HG03095 (cell line): Measurements from ENCODE around the gene ANKRD65.
"Not testable (repeated sequence)": the region's sequence is repeated elsewhere in the genome, so short reads cannot be mapped to it uniquely, and the experiment has no call there.

Experiments
- ATAC-seq: cut with Tn5 transposase; IDR thresholded peaks from one replicate; pipeline ENCODE4 v1.9.1; 2021; ENCODE audit warnings: moderate library complexity; ENCODE audit not compliant: unreplicated experiment

The ANKRD65 gene

GRCh38 chr1:1430992-1431844 lies 10.1 kb upstream of the ANKRD65 start:
- no peak for ATAC-seq

- ATAC-seq: no peak
These were observed 9.3 kb upstream of the ANKRD65 start for GRCh38 chr1:1430114-1430982.

DNA sequence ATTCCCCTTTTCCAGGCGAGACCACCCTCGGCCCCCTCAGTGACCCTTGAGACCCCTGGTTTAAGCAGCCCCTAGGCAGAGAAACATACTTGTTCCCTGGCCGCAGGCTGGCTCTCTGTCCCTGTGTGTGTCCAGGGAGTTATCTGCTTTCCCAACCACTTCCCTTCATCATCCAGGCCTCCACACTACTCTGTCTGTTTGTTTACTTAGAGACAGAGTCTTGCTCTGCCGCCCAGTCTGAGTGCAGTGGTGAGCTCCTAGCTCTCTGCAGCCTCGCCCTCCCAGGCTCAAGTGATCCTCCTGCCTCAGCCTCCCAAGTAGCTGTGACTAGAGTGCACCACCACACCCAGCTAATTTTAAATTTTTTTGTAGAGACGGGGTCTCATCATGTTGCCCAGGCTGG lies 8.6 kb upstream of the ANKRD65 start:
- no peak for ATAC-seq

DNA sequence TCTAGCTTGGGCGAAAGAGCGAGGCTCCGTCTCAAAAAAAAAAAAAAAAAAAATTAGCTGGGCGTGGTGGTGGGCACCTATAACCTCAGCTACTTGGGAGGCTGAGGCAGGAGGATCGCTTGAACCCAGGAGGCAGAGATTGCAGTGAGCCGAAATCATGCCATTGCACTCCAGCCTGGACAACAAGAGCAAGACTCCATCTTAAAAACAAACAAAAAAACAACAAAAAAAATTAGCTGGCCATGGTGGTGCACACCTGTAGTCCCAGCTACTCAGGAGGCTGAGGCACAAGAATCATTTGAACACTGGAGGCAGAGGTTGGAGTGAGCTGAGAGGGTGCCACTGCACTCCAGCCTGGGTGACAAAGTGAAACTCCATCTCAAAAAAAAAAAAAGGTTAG lies 7.9 kb upstream of the ANKRD65 start:
- ATAC-seq: not testable (repeated sequence)

DNA sequence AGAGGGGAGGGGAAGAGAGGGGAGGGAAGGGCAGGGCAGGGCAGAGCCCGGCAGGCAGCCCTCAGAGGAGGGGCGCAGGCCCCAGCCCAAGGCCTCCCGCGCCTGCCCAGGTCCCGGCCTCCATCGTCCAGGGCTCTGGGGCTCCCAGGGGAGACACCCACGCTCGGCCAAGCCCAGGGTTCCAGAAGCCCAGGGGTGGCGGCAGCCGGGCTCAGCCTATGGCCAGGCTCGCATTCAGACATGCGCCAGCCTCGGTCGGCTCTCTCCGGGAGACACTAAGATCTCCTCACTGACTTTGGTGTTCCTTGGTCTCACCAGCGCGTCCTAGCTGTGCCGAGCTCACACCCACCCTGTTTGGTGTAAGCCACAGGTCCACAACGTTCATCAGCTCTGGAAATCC lies 7.1 kb upstream of the ANKRD65 start:
- no peak for ATAC-seq

- no peak for ATAC-seq
These were observed 6.7 kb upstream of the ANKRD65 start for GRCh38 chr1:1427820-1428148.

DNA sequence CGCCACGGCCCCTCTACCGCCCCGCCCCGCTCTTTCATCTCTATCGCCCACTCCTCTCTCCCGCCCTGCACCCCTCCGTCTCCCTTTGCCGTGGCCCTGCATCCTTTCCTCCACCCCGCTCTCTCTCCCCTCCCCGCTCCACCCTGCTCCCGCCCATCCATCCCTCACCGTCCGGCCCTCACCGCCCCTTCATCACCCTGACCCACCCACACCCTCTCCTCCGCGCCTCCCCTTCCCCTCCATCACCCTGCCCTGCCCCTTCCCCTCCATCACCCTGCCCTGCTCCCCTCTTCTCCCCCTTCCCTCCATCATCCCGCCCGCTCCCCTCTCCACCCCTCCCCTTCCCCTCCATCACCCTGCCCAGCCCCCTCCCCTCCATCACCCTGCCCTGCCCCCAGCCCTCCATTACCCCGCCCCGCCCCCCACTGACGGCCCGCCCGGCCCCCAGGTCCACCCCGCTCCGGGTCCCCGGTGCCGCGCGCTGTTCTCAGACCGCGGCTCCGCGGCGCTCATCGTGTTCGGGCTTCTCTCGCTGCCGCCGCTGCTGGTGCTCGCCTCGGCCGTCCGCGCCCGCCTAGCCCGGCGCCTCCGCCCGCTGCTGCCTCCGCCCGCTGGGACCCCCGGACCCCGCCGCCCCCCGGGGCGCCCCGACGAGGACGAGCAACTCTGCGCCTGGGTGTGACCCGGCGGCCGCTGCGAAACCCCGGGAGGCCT lies 6.2 kb upstream of the ANKRD65 start:
- no peak for ATAC-seq

- ATAC-seq: no peak
These were observed 5.5 kb upstream of the ANKRD65 start for GRCh38 chr1:1426496-1427105.

GRCh38 chr1:1425753-1426495 lies 4.8 kb upstream of the ANKRD65 start:
- no peak for ATAC-seq

DNA sequence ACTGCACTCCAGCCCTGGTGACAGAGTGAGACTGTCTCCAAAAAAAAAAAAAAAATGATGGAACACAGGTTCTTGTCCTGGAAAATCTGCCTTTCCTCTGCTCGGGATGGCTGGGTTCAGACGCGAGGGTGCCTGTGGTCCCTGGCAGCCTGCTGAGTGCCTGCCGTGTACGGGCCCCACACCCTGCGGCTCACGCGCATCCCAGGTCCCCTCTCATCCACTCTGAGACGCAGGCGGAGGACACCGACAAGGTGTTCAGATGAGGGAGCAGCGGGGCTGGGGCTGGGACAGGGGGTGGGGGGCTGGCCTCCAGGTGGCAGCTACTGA lies 4.3 kb upstream of the ANKRD65 start:
- ATAC-seq: no peak

DNA sequence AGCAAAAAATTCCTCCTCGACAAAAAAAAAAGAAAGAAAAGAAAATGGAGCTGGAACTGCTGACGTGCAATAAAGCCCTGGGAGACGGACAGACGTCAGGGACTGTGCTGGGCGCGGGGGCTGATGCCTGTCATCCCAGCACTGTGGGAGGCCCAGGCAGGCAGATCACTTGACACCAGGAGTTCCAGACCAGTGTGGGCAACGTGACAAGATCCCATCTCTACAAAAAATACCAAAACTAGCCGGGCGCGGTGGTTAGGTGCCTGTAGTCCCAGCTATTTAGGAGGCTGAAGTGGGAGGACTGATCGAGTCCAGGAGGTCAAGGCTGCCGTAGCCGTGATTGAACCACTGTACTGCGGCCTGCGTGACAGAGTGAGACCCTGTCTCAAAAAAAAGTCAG lies 3.6 kb upstream of the ANKRD65 start:
- no peak for ATAC-seq

DNA sequence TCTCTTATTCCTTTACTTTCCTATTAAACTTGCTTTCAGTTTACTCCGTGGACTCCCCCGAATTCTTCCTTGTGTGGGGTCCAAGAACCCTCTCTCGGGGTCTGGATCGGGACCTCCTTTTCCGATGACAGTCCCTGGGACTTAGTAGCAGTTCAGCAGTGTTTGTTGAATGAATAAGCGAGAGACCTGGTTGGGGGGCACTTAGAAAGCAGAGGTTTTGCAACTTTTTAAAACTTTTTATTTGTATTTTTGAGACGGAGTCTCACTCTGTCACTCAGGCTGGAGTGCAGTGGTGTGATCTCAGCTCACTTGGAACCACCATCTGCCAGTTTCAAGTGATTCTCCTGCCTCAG lies 2.1 kb upstream of the ANKRD65 start:
- no peak for ATAC-seq

DNA sequence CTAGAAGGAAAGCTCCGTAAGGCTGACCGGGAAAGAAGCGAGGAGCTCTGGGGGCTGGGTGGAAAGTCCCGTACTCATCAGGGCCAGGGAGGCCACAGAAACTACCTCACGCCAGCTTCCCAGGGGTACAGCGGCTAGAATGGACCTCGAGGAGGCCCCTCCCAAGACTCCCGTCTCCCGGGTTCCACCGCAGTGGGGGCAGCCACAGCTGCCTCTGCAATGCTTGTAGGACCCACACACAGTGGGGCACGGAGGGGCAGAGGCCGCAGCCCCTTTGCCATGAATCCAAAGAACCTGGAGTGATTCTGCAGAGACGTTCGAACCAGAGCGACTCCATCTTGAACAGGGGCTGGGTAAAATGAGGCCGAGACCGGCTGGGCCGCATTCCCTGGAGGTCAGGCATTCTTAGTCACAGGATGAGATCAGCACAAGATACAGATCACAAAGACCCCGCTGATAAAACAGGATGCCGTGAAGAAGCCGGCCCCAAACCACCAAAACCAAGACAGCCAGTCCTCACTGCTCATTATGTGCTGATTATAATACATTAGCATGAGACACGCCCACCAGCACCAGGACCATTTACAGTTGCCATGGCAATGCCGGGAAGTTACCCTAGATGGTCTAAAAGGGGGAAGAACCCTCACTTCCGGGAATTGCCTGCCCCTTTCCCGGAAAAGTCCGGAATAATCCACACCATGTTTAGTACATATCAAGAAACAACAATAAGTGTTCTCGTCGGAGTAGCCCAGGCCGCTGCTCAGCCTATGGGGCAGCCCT lies 1.6 kb upstream of the ANKRD65 start:
- ATAC-seq: no peak

DNA sequence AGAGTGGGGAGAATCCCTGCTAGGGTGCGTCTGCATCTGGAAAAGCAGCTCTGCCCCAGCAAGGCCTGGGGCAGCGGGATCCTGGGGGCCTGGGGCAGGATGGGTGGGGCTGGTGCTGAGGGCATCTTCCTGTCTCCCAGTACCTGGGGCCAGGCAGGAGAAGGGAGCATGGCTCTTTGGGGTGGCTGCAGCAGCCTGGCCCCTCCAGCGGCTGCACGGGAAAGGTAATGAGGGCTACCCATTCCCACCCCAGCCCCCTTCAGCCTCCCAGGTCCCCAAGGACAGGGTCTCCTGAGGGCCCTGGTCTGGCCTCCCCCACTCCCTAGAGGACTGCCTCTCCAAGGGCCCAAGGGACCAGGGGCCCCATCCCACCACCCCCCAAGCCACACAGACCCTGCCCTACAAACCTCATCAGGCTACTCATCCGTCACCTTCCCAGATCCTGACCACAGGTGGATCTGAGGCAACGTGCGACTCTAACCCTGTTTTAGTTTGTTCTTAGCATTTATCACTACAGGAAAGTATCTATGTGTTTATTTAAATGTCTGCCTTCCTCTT lies 910 bp upstream of the ANKRD65 start:
- no peak for ATAC-seq

- no peak for ATAC-seq
These were observed 378 bp downstream of the ANKRD65 start for GRCh38 chr1:1420654-1421141.

- ATAC-seq: no peak
These were observed 1.0 kb downstream of the ANKRD65 start for GRCh38 chr1:1419813-1420653.

DNA sequence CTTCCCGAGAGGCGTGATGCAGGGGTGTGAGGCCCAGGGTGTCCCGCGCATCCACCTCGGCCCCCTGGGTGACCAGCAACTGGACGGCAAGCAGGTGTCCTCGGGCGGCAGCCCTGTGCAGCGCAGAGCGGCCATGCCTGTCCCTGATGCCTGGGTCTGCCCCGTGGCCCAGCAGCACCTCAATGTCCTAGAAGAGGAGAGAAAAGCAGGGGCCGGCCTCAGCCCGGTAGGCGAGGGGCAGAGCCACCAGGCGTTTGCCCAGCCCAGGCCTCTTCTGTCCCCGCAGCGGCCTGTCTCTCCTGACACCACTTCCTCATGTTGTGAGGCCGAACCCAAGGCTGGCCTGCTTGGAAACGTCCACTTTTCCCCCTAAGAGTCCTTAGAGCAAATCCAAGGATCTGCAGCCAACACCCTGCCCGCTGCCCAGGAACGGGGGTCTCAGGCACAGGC lies 1.7 kb downstream of the ANKRD65 start:
- no peak for ATAC-seq
